Endothelial cell of umbilical vein (primary cell): ENCODE data around the gene GRM4.

ENCODE experiments used
- CTCF ChIP-seq, 2 donors: IDR thresholded peaks; 1 replicate in 1 of 2; 2 replicates in 1 of 2; pipeline ENCODE4 v1.5.1; 2011; ENCODE audit warnings: low read length in 2 of 2, mild to moderate bottlenecking in 2 of 2, moderate library complexity in 2 of 2, control low read depth in 1 of 2, inconsistent platforms in 1 of 2, low read depth in 1 of 2; ENCODE audit not compliant: insufficient read depth in 1 of 2; ENCODE audit errors: extremely low read depth in 1 of 2
- EZH2 ChIP-seq: IDR thresholded peaks from 2 replicates; pipeline ENCODE4 v1.6.1; 2012; ENCODE audit warnings: borderline replicate concordance, low read depth, mild to moderate bottlenecking, moderate library complexity, low read length, inconsistent platforms; ENCODE audit not compliant: severe bottlenecking
- POLR2A ChIP-seq: IDR thresholded peaks from 2 replicates; pipeline ENCODE4 v1.6.1; 2012; ENCODE audit warnings: low read depth, mild to moderate bottlenecking, control low read depth, low read length
- POLR2AphosphoS5 ChIP-seq: IDR thresholded peaks from 2 replicates; pipeline ENCODE4 v1.6.1; 2012; ENCODE audit warnings: low read depth, mild to moderate bottlenecking, control low read depth, low read length, moderate library complexity; ENCODE audit not compliant: insufficient read depth

- no peak for TF ChIP-seq CTCF (IDR thresholded peaks at IDR 0.05; ENCODE audit: extremely low read depth in 1 of 2, insufficient read depth in 1 of 2, low read depth in 1 of 2, low read length in 2 of 2)
- TF ChIP-seq POLR2A: no peak
- no peak for TF ChIP-seq POLR2AphosphoS5
- TF ChIP-seq EZH2: no peak
These were observed 5.8 kb downstream of the GRM4 start for GRCh38 chr6:34140075-34140474.
